ENCODE measurements around the gene EDEM3. TPM values are rescaled to one million over a fixed set of nuclear protein-coding genes. Genes with fewer than 3 reads are reported as not detected.

Gene EDEM3
- polyA plus RNA-seq, 2 of the 4 experiments (the other 2 are of a cell fraction): 10.5 to 24.2 TPM

DNA sequence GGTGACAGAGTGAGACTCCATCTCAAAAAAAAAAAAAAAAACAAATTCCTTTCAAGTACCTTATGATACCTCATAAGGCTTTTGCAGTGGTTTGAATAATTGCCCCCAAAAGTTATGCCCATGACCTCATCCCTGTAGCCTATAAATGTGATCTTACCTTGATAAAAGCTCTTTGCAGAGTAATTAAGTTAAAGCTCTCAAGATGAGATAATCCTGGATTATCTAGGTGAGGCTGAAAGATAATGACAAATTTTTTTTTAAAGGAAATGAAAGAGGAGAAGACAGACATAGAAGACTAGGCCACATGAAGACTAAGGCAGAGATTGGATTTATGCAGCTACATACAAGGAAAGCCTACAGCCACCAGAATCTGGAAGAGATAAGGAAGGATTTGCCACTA, 20.7 kb upstream of the EDEM3 start (continued):
- TF ChIP-seq, protein P1, sequence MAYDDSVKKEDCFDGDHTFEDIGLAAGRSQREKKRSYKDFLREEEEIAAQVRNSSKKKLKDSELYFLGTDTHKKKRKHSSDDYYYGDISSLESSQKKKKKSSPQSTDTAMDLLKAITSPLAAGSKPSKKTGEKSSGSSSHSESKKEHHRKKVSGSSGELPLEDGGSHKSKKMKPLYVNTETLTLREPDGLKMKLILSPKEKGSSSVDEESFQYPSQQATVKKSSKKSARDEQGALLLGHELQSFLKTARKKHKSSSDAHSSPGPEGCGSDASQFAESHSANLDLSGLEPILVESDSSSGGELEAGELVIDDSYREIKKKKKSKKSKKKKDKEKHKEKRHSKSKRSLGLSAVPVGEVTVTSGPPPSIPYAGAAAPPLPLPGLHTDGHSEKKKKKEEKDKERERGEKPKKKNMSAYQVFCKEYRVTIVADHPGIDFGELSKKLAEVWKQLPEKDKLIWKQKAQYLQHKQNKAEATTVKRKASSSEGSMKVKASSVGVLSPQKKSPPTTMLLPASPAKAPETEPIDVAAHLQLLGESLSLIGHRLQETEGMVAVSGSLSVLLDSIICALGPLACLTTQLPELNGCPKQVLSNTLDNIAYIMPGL (CRISPR knock-in tag; IDR thresholded peaks at IDR 0.05; ENCODE audit: borderline replicate concordance): no peak
- TF ChIP-seq FOSB (CRISPR knock-in tag; IDR thresholded peaks at IDR 0.05): no peak

DNA sequence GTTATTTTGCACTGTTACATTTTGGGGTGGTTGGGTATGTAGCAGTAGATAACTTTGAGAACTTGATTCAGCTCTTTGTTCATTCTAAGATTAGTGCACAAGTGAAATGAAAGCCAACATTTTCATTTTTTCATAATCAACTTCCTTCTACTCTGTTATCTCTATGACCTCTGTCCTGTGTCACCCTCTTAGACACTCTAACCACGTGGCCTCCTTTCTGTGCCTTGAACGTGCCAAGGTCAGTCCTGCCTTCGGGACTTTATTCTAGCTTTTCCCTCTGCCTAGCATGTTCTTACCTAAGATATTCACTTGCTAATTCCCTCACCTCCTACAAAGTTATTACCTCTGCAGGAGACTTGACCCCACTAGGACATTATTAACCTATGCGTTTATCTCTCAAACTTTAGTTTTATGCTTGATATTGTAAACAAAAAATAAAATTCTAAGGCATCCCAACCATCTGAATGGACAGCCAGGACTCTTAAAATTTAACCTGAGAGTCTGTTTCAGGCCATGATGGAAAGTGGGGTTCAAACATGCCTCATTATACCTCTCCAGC, 19.2 kb upstream of the EDEM3 start:
- WGBS (ENCODE audit: missing lambda C conversion rate): 85% methylated on average over 4 of the region's 4 CpGs
- no peak for TF ChIP-seq ZSCAN20 (CRISPR knock-in tag; IDR thresholded peaks at IDR 0.05)
- no peak for TF ChIP-seq ZFP36 (IDR thresholded peaks at IDR 0.05; ENCODE audit: borderline replicate concordance, partially characterized antibody)
- no peak for TF ChIP-seq HOXB13 (CRISPR knock-in tag; IDR thresholded peaks at IDR 0.05; ENCODE audit: low read depth)
- TF ChIP-seq, protein P2, sequence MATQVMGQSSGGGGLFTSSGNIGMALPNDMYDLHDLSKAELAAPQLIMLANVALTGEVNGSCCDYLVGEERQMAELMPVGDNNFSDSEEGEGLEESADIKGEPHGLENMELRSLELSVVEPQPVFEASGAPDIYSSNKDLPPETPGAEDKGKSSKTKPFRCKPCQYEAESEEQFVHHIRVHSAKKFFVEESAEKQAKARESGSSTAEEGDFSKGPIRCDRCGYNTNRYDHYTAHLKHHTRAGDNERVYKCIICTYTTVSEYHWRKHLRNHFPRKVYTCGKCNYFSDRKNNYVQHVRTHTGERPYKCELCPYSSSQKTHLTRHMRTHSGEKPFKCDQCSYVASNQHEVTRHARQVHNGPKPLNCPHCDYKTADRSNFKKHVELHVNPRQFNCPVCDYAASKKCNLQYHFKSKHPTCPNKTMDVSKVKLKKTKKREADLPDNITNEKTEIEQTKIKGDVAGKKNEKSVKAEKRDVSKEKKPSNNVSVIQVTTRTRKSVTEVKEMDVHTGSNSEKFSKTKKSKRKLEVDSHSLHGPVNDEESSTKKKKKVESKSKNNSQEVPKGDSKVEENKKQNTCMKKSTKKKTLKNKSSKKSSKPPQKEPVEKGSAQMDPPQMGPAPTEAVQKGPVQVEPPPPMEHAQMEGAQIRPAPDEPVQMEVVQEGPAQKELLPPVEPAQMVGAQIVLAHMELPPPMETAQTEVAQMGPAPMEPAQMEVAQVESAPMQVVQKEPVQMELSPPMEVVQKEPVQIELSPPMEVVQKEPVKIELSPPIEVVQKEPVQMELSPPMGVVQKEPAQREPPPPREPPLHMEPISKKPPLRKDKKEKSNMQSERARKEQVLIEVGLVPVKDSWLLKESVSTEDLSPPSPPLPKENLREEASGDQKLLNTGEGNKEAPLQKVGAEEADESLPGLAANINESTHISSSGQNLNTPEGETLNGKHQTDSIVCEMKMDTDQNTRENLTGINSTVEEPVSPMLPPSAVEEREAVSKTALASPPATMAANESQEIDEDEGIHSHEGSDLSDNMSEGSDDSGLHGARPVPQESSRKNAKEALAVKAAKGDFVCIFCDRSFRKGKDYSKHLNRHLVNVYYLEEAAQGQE (IDR thresholded peaks at IDR 0.05): no peak
- no peak for TF ChIP-seq RARB (CRISPR knock-in tag; IDR thresholded peaks at IDR 0.05)
- TF ChIP-seq HDAC2 (IDR thresholded peaks at IDR 0.05): no peak
- no peak for TF ChIP-seq SMC3 (IDR thresholded peaks at IDR 0.05)
- TF ChIP-seq GATA3 (IDR thresholded peaks at IDR 0.05; ENCODE audit: borderline replicate concordance): no peak
- TF ChIP-seq FOXS1 (CRISPR knock-in tag; IDR thresholded peaks at IDR 0.05): no peak
- TF ChIP-seq, protein P3, sequence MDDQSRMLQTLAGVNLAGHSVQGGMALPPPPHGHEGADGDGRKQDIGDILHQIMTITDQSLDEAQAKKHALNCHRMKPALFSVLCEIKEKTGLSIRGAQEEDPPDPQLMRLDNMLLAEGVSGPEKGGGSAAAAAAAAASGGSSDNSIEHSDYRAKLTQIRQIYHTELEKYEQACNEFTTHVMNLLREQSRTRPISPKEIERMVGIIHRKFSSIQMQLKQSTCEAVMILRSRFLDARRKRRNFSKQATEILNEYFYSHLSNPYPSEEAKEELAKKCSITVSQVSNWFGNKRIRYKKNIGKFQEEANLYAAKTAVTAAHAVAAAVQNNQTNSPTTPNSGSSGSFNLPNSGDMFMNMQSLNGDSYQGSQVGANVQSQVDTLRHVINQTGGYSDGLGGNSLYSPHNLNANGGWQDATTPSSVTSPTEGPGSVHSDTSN (IDR thresholded peaks at IDR 0.05): no peak
- TF ChIP-seq, protein P4, sequence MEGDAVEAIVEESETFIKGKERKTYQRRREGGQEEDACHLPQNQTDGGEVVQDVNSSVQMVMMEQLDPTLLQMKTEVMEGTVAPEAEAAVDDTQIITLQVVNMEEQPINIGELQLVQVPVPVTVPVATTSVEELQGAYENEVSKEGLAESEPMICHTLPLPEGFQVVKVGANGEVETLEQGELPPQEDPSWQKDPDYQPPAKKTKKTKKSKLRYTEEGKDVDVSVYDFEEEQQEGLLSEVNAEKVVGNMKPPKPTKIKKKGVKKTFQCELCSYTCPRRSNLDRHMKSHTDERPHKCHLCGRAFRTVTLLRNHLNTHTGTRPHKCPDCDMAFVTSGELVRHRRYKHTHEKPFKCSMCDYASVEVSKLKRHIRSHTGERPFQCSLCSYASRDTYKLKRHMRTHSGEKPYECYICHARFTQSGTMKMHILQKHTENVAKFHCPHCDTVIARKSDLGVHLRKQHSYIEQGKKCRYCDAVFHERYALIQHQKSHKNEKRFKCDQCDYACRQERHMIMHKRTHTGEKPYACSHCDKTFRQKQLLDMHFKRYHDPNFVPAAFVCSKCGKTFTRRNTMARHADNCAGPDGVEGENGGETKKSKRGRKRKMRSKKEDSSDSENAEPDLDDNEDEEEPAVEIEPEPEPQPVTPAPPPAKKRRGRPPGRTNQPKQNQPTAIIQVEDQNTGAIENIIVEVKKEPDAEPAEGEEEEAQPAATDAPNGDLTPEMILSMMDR (IDR thresholded peaks at IDR 0.05): no peak
- TF ChIP-seq, protein P5, sequence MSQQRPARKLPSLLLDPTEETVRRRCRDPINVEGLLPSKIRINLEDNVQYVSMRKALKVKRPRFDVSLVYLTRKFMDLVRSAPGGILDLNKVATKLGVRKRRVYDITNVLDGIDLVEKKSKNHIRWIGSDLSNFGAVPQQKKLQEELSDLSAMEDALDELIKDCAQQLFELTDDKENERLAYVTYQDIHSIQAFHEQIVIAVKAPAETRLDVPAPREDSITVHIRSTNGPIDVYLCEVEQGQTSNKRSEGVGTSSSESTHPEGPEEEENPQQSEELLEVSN (IDR thresholded peaks at IDR 0.05; ENCODE audit: borderline replicate concordance, low read depth): no peak
- Histone ChIP-seq H3K4me1 (no peaks in the 10 kb centered on the region), H3K4me2 (no peak overlapping the region), H3K27ac (no peak overlapping the region), H3K4me3 (no peak overlapping the region), H3K9me3 (no peaks in the 10 kb centered on the region)
- FAIRE-seq (no peak), ATAC-seq (no peak), DNase-seq (ENCODE audit: low read depth in 1 of 2, low spot score in 1 of 2) (no peak)
- POLR2A ChIA-PET: interaction anchor here (0.9 kb wide), 1 partner anchor 18 kb away, joined by 3 read pairs; no protein-coding TSS in a partner anchor
- CTCF ChIA-PET: interaction anchor here (0.8 kb wide), 1 partner anchor 13 kb away, joined by 3 read pairs; no protein-coding TSS in a partner anchor

Data from A549 (cell line).